Activated T-helper 1 cell treated with anti-CD3 and anti-CD28 coated beads, Interleukin-2, amount 50 U/mL, for 16 hours (primary cell): ENCODE data around the gene NAT9.

Experiments used
- DNase-seq, 2 donors: peaks; one replicate each; pipeline ENCODE4 v3.0.0-alpha.2; 2020; ENCODE audit warnings: low read depth in 1 of 2, low spot score in 1 of 2

NAT9 gene

GRCh38 chr17:74776044-74776962 lies at the start of gene NAT9:
NAT9 (minus strand) TSS chr17:74776345; CDS start chr17:74775698, 647 bp downstream.
- DNase-seq = peak; percentile 99

GRCh38 chr17:74824961-74825627 lies 48.9 kb upstream of the NAT9 start:
- no peak for DNase-seq

GRCh38 chr17:74822939-74823367 lies 46.8 kb upstream of the NAT9 start:
- DNase-seq = no peak

GRCh38 chr17:74822335-74822938 lies 46.3 kb upstream of the NAT9 start:
- DNase-seq = no peak

GRCh38 chr17:74821655-74822334 lies 45.6 kb upstream of the NAT9 start:
- no peak for DNase-seq

GRCh38 chr17:74819801-74820436 lies 43.8 kb upstream of the NAT9 start:
- no peak for DNase-seq

- no peak for DNase-seq
Observed at GRCh38 chr17:74818291-74818938, 42.3 kb upstream of the NAT9 start.

- DNase-seq = no peak
Observed at GRCh38 chr17:74816905-74817620, 40.9 kb upstream of the NAT9 start.

- no peak for DNase-seq
Observed at GRCh38 chr17:74815550-74816370, 39.6 kb upstream of the NAT9 start.

GRCh38 chr17:74815067-74815466 lies 38.9 kb upstream of the NAT9 start:
- no peak for DNase-seq

GRCh38 chr17:74814453-74814852 lies 38.3 kb upstream of the NAT9 start:
- DNase-seq = no peak

- DNase-seq = no peak
Observed at GRCh38 chr17:74812109-74813009, 36.2 kb upstream of the NAT9 start.

- DNase-seq = no peak
Observed at GRCh38 chr17:74810699-74811485, 34.7 kb upstream of the NAT9 start.

GRCh38 chr17:74808714-74809430 lies 32.7 kb upstream of the NAT9 start:
- DNase-seq = no peak

- DNase-seq = no peak
Observed at GRCh38 chr17:74807925-74808324, 31.8 kb upstream of the NAT9 start.

- DNase-seq = no peak
Observed at GRCh38 chr17:74807441-74807840, 31.3 kb upstream of the NAT9 start.
